ENCODE data around the gene CDH15. TPM values are rescaled to one million over a fixed set of nuclear protein-coding genes. Genes with fewer than 3 reads are reported as not detected.

CDH15 gene
- polyA plus RNA-seq, 1 donor from 2014 or later = not detected

DNA sequence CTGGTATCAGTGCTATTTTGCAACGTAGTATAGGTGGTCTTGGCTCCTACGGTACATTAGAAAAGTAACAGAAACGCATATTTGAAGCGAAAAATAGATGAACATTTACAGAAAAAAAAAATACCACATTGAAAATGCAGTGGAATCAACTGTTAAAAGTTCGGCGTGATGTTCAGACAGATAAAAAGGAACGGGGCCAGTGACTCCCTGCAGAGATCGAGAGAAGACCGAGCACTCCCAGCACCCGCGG lies 45.5 kb downstream of the CDH15 start:
- Histone ChIP-seq H4K20me1 (ENCODE audit: insufficient read depth) (no peaks in the 10 kb centered on the region), H3K27me3 (ENCODE audit: insufficient read depth, low read depth, low read length) (no peaks in the 10 kb centered on the region), H3K9me2 (ENCODE audit: insufficient read depth, low read length) (no peaks in the 10 kb centered on the region), H3K79me2 (replicated peaks; ENCODE audit: insufficient read depth, low read length) (peaks cover 9% of the 10 kb centered on the region), H3K4me3 (ENCODE audit: low read length) (peak overlapping the region; percentile 96), H3K27ac (ENCODE audit: low read length) (peak overlapping the region; percentile 81), H3K9ac (ENCODE audit: low read length) (peak overlapping the region; percentile 91), H3K9me3 (ENCODE audit: low read length) (no peaks in the 10 kb centered on the region), H3K4me2 (ENCODE audit: low read length) (peak overlapping the region; percentile 89), H3F3A (ENCODE audit: insufficient read depth, low read length, poor library complexity, severe bottlenecking) (peaks cover 4% of the 10 kb centered on the region), H3K36me3 (ENCODE audit: insufficient read depth, low read length) (peaks cover 3% of the 10 kb centered on the region), H2AFZ (ENCODE audit: low read depth, low read length) (peak overlapping the region; percentile 85)
- TF ChIP-seq, protein P1, sequence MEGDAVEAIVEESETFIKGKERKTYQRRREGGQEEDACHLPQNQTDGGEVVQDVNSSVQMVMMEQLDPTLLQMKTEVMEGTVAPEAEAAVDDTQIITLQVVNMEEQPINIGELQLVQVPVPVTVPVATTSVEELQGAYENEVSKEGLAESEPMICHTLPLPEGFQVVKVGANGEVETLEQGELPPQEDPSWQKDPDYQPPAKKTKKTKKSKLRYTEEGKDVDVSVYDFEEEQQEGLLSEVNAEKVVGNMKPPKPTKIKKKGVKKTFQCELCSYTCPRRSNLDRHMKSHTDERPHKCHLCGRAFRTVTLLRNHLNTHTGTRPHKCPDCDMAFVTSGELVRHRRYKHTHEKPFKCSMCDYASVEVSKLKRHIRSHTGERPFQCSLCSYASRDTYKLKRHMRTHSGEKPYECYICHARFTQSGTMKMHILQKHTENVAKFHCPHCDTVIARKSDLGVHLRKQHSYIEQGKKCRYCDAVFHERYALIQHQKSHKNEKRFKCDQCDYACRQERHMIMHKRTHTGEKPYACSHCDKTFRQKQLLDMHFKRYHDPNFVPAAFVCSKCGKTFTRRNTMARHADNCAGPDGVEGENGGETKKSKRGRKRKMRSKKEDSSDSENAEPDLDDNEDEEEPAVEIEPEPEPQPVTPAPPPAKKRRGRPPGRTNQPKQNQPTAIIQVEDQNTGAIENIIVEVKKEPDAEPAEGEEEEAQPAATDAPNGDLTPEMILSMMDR (IDR thresholded peaks at IDR 0.05; ENCODE audit: poor library complexity, severe bottlenecking) = no peak
- TF ChIP-seq SMC3 (conservative IDR thresholded peaks at IDR 0.05; ENCODE audit: poor library complexity) (no peak), POLR2AphosphoS5 (IDR thresholded peaks at IDR 0.05) (no peak)
- TF ChIP-seq, protein P2, sequence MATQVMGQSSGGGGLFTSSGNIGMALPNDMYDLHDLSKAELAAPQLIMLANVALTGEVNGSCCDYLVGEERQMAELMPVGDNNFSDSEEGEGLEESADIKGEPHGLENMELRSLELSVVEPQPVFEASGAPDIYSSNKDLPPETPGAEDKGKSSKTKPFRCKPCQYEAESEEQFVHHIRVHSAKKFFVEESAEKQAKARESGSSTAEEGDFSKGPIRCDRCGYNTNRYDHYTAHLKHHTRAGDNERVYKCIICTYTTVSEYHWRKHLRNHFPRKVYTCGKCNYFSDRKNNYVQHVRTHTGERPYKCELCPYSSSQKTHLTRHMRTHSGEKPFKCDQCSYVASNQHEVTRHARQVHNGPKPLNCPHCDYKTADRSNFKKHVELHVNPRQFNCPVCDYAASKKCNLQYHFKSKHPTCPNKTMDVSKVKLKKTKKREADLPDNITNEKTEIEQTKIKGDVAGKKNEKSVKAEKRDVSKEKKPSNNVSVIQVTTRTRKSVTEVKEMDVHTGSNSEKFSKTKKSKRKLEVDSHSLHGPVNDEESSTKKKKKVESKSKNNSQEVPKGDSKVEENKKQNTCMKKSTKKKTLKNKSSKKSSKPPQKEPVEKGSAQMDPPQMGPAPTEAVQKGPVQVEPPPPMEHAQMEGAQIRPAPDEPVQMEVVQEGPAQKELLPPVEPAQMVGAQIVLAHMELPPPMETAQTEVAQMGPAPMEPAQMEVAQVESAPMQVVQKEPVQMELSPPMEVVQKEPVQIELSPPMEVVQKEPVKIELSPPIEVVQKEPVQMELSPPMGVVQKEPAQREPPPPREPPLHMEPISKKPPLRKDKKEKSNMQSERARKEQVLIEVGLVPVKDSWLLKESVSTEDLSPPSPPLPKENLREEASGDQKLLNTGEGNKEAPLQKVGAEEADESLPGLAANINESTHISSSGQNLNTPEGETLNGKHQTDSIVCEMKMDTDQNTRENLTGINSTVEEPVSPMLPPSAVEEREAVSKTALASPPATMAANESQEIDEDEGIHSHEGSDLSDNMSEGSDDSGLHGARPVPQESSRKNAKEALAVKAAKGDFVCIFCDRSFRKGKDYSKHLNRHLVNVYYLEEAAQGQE (IDR thresholded peaks at IDR 0.05; ENCODE audit: borderline replicate concordance) = no peak

DNA sequence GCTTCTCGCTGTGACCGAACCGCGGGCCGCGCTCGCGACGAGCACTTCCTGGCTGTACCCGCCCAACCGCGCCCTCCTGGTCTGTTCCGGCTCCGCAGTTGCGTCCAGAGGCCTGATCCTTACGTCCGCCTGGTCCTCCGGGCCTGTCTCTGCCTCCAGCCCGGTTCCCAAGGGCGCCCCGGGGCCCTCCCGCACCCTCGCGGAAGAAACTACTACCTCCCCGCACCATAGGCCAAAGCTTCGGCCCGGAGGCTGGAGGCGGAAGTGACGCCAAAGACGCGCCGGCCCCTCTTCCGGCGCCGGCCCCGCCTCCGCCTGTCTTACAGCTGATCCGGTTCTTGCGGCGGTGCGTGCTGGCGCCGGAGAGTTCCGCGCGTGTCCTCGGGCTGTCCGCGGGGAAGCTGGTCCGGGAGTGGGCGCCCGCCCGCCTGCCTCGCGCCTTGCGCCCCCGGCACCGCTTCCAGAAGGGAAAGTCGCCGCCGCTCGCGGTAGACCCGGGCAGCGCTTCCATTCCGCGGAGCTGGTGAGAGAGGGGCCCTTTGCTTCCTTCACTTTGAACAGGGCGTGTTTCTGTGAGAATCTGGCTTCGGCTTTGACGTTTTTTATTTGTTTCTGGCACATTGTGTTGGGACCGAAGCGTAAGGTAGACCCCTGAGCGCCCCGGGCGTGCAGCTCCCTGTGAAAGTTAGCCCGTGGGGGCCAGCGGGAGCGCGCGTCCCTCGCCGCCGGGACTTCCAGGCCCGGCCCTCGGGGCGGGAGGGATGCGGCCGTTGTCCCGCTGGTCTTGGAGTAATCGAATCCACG lies 46.0 kb downstream of the CDH15 start, which contains the start of gene ZNF778:
Gene ZNF778, plus strand, starts transcription at position 316 of the 804 bp plus-strand sequence. CDS start 3,425 bp downstream, outside the sequence.
- Histone ChIP-seq H3F3A (ENCODE audit: insufficient read depth, low read length, poor library complexity, severe bottlenecking) (peaks cover 4% of the 10 kb centered on the region), H3K4me3 (ENCODE audit: low read length) (peak within 1 kb of the TSS; percentile 96), H3K9me2 (ENCODE audit: insufficient read depth, low read length) (no peaks in the 10 kb centered on the region), H3K4me2 (ENCODE audit: low read length) (peak within 1 kb of the TSS; percentile 89), H3K36me3 (ENCODE audit: insufficient read depth, low read length) (peaks cover 3% of the 10 kb centered on the region), H3K79me2 (replicated peaks; ENCODE audit: insufficient read depth, low read length) (peaks cover 9% of the 10 kb centered on the region), H3K27me3 (ENCODE audit: insufficient read depth, low read depth, low read length) (no peaks in the 10 kb centered on the region), H3K9ac (ENCODE audit: low read length) (peak within 1 kb of the TSS; percentile 91), H3K27ac (ENCODE audit: low read length) (peak within 1 kb of the TSS; percentile 81), H4K20me1 (ENCODE audit: insufficient read depth) (no peaks in the 10 kb centered on the region), H3K9me3 (ENCODE audit: low read length) (no peaks in the 10 kb centered on the region), H2AFZ (ENCODE audit: low read depth, low read length) (peak within 1 kb of the TSS; percentile 85)
- TF ChIP-seq POLR2AphosphoS5 (IDR thresholded peaks at IDR 0.05) = peak; percentile 84
- TF ChIP-seq SMC3 (conservative IDR thresholded peaks at IDR 0.05; ENCODE audit: poor library complexity) = peak; percentile 59
- peak; percentile 34 for TF ChIP-seq EP300 (conservative IDR thresholded peaks at IDR 0.05; ENCODE audit: poor library complexity, severe bottlenecking)
- peak; percentile 98 for TF ChIP-seq MXI1 (conservative IDR thresholded peaks at IDR 0.05; ENCODE audit: poor library complexity, severe bottlenecking)
- TF ChIP-seq RAD21 (conservative IDR thresholded peaks at IDR 0.05) = peak; percentile 50
- TF ChIP-seq, protein P2 (IDR thresholded peaks at IDR 0.05; ENCODE audit: borderline replicate concordance) = no peak
- TF ChIP-seq EZH2 (IDR thresholded peaks at IDR 0.05; ENCODE audit: borderline replicate concordance, insufficient read depth, low read length, poor library complexity, severe bottlenecking) = no peak
- no peak for TF ChIP-seq TAF1 (IDR thresholded peaks at IDR 0.05; ENCODE audit: low read depth)
- TF ChIP-seq, protein P1 (IDR thresholded peaks at IDR 0.05; ENCODE audit: poor library complexity, severe bottlenecking) = no peak

Measured in neural cell (in vitro differentiated cells).